ENCODE results near the gene UNC119B.

- no peak for TF ChIP-seq CTCF (IDR thresholded peaks at IDR 0.05)
- no peak for TF ChIP-seq POLR2A (IDR thresholded peaks at IDR 0.05)
These were observed 11.6 kb downstream of the UNC119B start for GRCh38 chr12:120721866-120722265.

All from Peyer's patch (tissue), 4 donors.